ENCODE results near the gene AKT3. TPM values are rescaled to one million over a fixed set of nuclear protein-coding genes. Genes with fewer than 3 reads are reported as not detected.

AKT3 gene
- total and polyA plus RNA-seq, 2 experiments from 2014 or later = 3.5 to 13.0 TPM

DNA sequence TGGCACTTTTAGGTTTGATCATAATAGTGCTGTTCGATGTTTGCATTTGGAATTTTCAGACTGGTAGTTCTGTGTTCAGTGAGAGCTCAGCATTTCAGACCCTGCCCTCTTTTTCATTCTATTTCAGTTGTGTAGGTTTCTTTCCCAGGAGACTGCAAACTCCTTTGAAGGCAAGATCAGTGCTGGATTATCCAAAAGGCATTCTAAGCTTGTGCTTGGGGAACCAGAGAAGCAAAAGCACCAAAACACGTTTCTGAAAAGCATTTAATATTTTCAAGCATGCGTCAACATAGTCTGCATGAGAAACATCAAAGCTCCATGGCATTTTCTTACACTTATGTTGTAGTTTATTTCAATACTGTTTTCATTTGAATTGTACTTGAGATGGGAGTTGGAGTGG, 302.2 kb downstream of the AKT3 start:
- no peaks in the 10 kb centered on the region for H3K9me3 ChIP-seq (ENCODE audit: low read depth)
- H4K20me1 ChIP-seq (ENCODE audit: insufficient read depth, poor library complexity, severe bottlenecking) = no peaks in the 10 kb centered on the region
- H3K9me2 ChIP-seq (replicated peaks; ENCODE audit: insufficient read depth) = peaks cover 4% of the 10 kb centered on the region
- no peak for DNase-seq (ENCODE audit: low spot score)
- no peaks in the 10 kb centered on the region for H3K4me1 ChIP-seq (ENCODE audit: insufficient read depth)
- H3K79me2 ChIP-seq = no peaks in the 10 kb centered on the region
- no peak overlapping the region for H3K4me2 ChIP-seq
- no peak overlapping the region for H3K4me3 ChIP-seq
- H3K27ac ChIP-seq = no peak overlapping the region
- no peaks in the 10 kb centered on the region for H3K27me3 ChIP-seq
- WGBS (ENCODE audit: low lambda C conversion rate, missing lambda C conversion rate) = 86% methylated on average over 3 of the region's 3 CpGs
- TF ChIP-seq, protein P1, sequence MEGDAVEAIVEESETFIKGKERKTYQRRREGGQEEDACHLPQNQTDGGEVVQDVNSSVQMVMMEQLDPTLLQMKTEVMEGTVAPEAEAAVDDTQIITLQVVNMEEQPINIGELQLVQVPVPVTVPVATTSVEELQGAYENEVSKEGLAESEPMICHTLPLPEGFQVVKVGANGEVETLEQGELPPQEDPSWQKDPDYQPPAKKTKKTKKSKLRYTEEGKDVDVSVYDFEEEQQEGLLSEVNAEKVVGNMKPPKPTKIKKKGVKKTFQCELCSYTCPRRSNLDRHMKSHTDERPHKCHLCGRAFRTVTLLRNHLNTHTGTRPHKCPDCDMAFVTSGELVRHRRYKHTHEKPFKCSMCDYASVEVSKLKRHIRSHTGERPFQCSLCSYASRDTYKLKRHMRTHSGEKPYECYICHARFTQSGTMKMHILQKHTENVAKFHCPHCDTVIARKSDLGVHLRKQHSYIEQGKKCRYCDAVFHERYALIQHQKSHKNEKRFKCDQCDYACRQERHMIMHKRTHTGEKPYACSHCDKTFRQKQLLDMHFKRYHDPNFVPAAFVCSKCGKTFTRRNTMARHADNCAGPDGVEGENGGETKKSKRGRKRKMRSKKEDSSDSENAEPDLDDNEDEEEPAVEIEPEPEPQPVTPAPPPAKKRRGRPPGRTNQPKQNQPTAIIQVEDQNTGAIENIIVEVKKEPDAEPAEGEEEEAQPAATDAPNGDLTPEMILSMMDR (IDR thresholded peaks at IDR 0.05; ENCODE audit: poor library complexity) = no peak
- TF ChIP-seq EZH2 (IDR thresholded peaks at IDR 0.05; ENCODE audit: borderline replicate concordance) (no peak), EZH2phosphoT487 (IDR thresholded peaks at IDR 0.05; ENCODE audit: low read depth, severe bottlenecking, unreplicated experiment) (no peak)
- no peak overlapping the region for H2AFZ ChIP-seq
- H3K36me3 ChIP-seq (replicated peaks; ENCODE audit: insufficient read depth, low read depth) = no peaks in the 10 kb centered on the region

DNA sequence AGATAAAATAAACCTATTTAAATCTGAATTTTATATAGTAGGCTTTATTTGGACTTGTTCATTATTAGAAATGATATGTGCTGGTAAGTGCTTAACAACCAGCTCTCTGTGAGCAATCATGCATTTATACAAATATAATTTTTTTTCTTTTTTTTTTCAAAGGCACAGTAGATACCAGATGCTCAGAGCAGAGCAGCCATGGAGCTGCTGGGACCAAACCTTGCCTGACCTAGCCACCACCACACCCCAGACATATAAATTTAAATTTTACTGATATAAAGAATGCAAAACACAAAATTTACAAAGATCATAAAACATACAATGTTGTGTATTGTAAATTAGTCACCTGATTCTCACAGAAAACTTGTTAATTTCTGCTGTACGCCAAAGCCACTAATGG, 303.6 kb downstream of the AKT3 start:
- H3K9me3 ChIP-seq (ENCODE audit: low read depth) = no peaks in the 10 kb centered on the region
- TF ChIP-seq EZH2 (IDR thresholded peaks at IDR 0.05; ENCODE audit: borderline replicate concordance) (no peak), EZH2phosphoT487 (IDR thresholded peaks at IDR 0.05; ENCODE audit: low read depth, severe bottlenecking, unreplicated experiment) (no peak)
- TF ChIP-seq, protein P1 (IDR thresholded peaks at IDR 0.05; ENCODE audit: poor library complexity) = no peak
- H3K79me2 ChIP-seq = no peaks in the 10 kb centered on the region
- no peak overlapping the region for H2AFZ ChIP-seq
- H4K20me1 ChIP-seq (ENCODE audit: insufficient read depth, poor library complexity, severe bottlenecking) = no peaks in the 10 kb centered on the region
- H3K9me2 ChIP-seq (replicated peaks; ENCODE audit: insufficient read depth) = peaks cover 4% of the 10 kb centered on the region
- no peak overlapping the region for H3K27ac ChIP-seq
- no peak for DNase-seq (ENCODE audit: low spot score)
- H3K4me2 ChIP-seq = no peak overlapping the region
- no peaks in the 10 kb centered on the region for H3K36me3 ChIP-seq (replicated peaks; ENCODE audit: insufficient read depth, low read depth)
- no peak overlapping the region for H3K4me3 ChIP-seq
- WGBS (ENCODE audit: low lambda C conversion rate, missing lambda C conversion rate) = 7% methylated on average over 1 of the region's 1 CpG
- no peaks in the 10 kb centered on the region for H3K4me1 ChIP-seq (ENCODE audit: insufficient read depth)
- no peaks in the 10 kb centered on the region for H3K27me3 ChIP-seq

DNA sequence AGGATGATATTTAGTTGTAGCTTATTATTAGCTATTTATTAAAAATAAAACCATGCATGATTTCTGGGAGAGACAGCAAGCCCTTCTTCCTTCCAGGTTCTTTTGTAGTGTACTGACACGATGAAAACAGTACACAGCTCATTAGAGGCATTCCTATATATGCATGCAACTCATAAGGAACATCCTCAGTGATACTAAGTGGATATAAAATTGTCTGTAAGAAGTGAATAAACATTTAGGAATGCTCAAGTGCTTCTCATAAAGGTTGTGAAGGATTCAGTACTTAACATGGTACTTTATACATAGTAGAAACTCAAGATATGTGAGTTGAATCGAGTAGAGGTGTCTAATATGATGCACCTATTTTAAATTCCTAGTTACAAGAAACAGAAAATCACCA, 306.5 kb downstream of the AKT3 start:
- Histone ChIP-seq H3K36me3 (replicated peaks; ENCODE audit: insufficient read depth, low read depth) (no peaks in the 10 kb centered on the region), H3K27me3 (no peaks in the 10 kb centered on the region), H3K9me2 (replicated peaks; ENCODE audit: insufficient read depth) (peaks cover 4% of the 10 kb centered on the region), H3K9me3 (ENCODE audit: low read depth) (no peaks in the 10 kb centered on the region), H3K4me3 (no peak overlapping the region), H3K4me1 (ENCODE audit: insufficient read depth) (no peaks in the 10 kb centered on the region), H4K20me1 (ENCODE audit: insufficient read depth, poor library complexity, severe bottlenecking) (no peaks in the 10 kb centered on the region), H3K27ac (no peak overlapping the region), H3K79me2 (no peaks in the 10 kb centered on the region), H3K4me2 (no peak overlapping the region), H2AFZ (no peak overlapping the region)
- TF ChIP-seq, protein P1 (IDR thresholded peaks at IDR 0.05; ENCODE audit: poor library complexity) = no peak
- TF ChIP-seq EZH2 (IDR thresholded peaks at IDR 0.05; ENCODE audit: borderline replicate concordance) = no peak
- TF ChIP-seq EZH2phosphoT487 (IDR thresholded peaks at IDR 0.05; ENCODE audit: low read depth, severe bottlenecking, unreplicated experiment) = no peak
- 84% methylated on average over 2 of the region's 2 CpGs for WGBS (ENCODE audit: low lambda C conversion rate, missing lambda C conversion rate)
- DNase-seq (ENCODE audit: low spot score) = no peak
